Thoracic aorta (tissue), 2 donors: Measurements from ENCODE around the gene MEGF11. TPM values are rescaled to one million over a fixed set of nuclear protein-coding genes. Genes with fewer than 3 reads are reported as not detected.
A peak's percentile ranks its signal among the peaks of the same experiment; 100 is the strongest.

ENCODE experiments used
- ATAC-seq: fragments of 150-250 bp; one replicate; pipeline ENCODE4 v1.8.0; 2017; ENCODE audit warnings: low read depth; ENCODE audit not compliant: insufficient number of reproducible peaks, low FRiP score
- DNase-seq: peaks from one replicate; pipeline ENCODE4 v3.0.0-alpha.2; 2020; ENCODE audit warnings: low spot score
- H3K27ac ChIP-seq, 2 donors: fragments of 200-600 bp; sonication (generic); 1 replicate in 1 of 2; 2 replicates in 1 of 2; pipeline ENCODE4 v1.5.1; 2016; ENCODE audit warnings: mild to moderate bottlenecking in 2 of 2, moderate library complexity in 2 of 2
- H3K27me3 ChIP-seq: fragments of 200-600 bp; sonication (generic); replicated peaks from 2 replicates; pipeline ENCODE4 v1.6.0; 2016; ENCODE audit warnings: mild to moderate bottlenecking; ENCODE audit not compliant: insufficient read depth
- H3K36me3 ChIP-seq: fragments of 200-600 bp; sonication (generic); one replicate; pipeline ENCODE4 v1.5.1; 2016
- H3K4me1 ChIP-seq, 2 donors: fragments of 200-600 bp; sonication (generic); 1 replicate in 1 of 2; 2 replicates in 1 of 2; pipeline versions ENCODE4 v1.5.1 to v1.6.0; 2016; ENCODE audit warnings: low read depth in 2 of 2, mild to moderate bottlenecking in 1 of 2; ENCODE audit not compliant: control insufficient read depth in 1 of 2
- H3K4me3 ChIP-seq: fragments of 200-600 bp; sonication (generic); 2 replicates; pipeline ENCODE4 v1.5.1; 2016; ENCODE audit warnings: mild to moderate bottlenecking
- H3K9me3 ChIP-seq: fragments of 200-600 bp; sonication (generic); 2 replicates; pipeline ENCODE4 v1.5.1; 2016
- CTCF ChIP-seq: fragments of 200-600 bp; sonication (generic); IDR thresholded peaks from one replicate; pipeline ENCODE4 v1.5.1; 2019; ENCODE audit warnings: antibody characterized with exemption
- total RNA-seq, 2 donors: library from RNA; depleted of rRNA; stranded (reverse); fragments of >200 nt; gene quantifications; one replicate each; pipeline versions ENCODE4 v1.1.0 to v1.2.3, GENCODE V29; 2016

MEGF11 gene
- total RNA-seq, 2 donors from 2014 or later = not detected

DNA sequence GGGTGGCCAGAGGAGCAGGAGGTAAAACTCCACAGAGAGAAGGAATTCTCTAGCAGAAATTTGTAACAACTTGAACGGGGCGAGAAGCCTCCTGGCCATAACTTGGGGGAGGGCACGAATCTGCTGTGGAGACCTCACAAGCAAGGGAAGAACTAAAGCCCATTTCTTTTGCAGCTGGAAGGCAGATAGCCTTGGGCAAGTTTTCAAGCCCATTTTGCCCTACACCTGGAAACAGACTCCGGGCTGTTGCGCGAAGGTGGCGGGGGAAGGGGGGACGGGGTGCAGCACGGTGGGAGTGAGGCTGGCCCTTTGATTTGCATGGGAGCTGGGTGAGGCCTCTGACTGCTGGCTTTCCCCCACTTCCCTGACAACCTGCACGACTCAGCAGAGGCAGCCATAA, 168.8 kb downstream of the MEGF11 start:
- no peak overlapping the region for H3K4me3 ChIP-seq
- H3K27ac ChIP-seq = no peak overlapping the region
- no peak for TF ChIP-seq CTCF
- ATAC-seq (no peak), DNase-seq (no peak)
- peaks cover 15 to 33% of the 10 kb centered on the region in 2 donors for H3K4me1 ChIP-seq
- H3K36me3 ChIP-seq = no peaks in the 10 kb centered on the region
- no peaks in the 10 kb centered on the region for H3K9me3 ChIP-seq
- no peaks in the 10 kb centered on the region for H3K27me3 ChIP-seq

GRCh38 chr15:66080717-66081398, 172.7 kb downstream of the MEGF11 start:
- no peaks in the 10 kb centered on the region for H3K27me3 ChIP-seq
- H3K9me3 ChIP-seq = no peaks in the 10 kb centered on the region
- TF ChIP-seq CTCF = no peak
- H3K36me3 ChIP-seq = no peaks in the 10 kb centered on the region
- DNase-seq (no peak), ATAC-seq (no peak)
- peaks cover 5 to 13% of the 10 kb centered on the region in 2 donors for H3K4me1 ChIP-seq
- H3K4me3 ChIP-seq = peak overlapping the region; percentile 47
- peak overlapping the region; percentile 9 to 21 for H3K27ac ChIP-seq

GRCh38 chr15:66078929-66079275, 174.6 kb downstream of the MEGF11 start:
- TF ChIP-seq CTCF = no peak
- Histone ChIP-seq H3K4me1 (peaks cover 5 to 13% of the 10 kb centered on the region in 2 donors), H3K27ac (no peak overlapping the region), H3K4me3 (no peak overlapping the region), H3K27me3 (no peaks in the 10 kb centered on the region), H3K9me3 (no peaks in the 10 kb centered on the region), H3K36me3 (no peaks in the 10 kb centered on the region)
- ATAC-seq (no peak), DNase-seq (no peak)

- no peak for DNase-seq
- TF ChIP-seq CTCF = no peak
Measured at GRCh38 chr15:66078196-66078928, 175.2 kb downstream of the MEGF11 start.

DNA sequence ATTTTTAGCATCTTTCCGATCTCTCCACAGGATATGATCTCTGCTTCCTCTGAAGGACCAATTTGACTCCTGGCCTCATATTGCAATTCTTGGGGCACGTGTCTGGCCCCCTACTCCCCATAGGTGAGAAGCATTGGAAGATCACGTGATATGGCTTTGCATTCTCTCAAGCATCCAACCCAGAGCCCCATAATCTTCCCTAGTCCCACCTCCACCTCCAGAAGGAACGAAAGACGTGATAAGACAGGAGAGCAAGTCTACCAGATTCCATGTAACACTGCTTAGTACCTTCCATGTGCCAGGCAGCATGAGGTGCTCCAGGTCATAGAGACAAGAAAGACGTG, 176.3 kb downstream of the MEGF11 start:
- ATAC-seq (no peak), DNase-seq (no peak)
- Histone ChIP-seq H3K4me3 (no peak overlapping the region), H3K4me1 (peaks cover 5 to 22% of the 10 kb centered on the region in 2 donors), H3K36me3 (no peaks in the 10 kb centered on the region), H3K9me3 (no peaks in the 10 kb centered on the region), H3K27me3 (no peaks in the 10 kb centered on the region), H3K27ac (no peak overlapping the region)
- TF ChIP-seq CTCF = no peak

More at GRCh38 chr15:66078196-66078928, 175.2 kb downstream of the MEGF11 start:
- Histone ChIP-seq H3K36me3 (no peaks in the 10 kb centered on the region), H3K4me1 (peaks cover 5 to 13% of the 10 kb centered on the region in 2 donors), H3K9me3 (no peaks in the 10 kb centered on the region), H3K4me3 (no peak overlapping the region), H3K27me3 (no peaks in the 10 kb centered on the region), H3K27ac (no peak overlapping the region)
- ATAC-seq = no peak
